VCaP (cell line): Measurements from ENCODE around the gene EMX1.

Experiments
- H3K27ac ChIP-seq: fragments of 450-650 bp; 2 replicates; pipeline ENCODE4 v1.5.1; 2017
- TF ChIP-seq, protein P1 (sequence below): fragments of 450-650 bp; conservative IDR thresholded peaks from 2 replicates; pipeline ENCODE4 v1.5.1; 2017; ENCODE audit warnings: mild to moderate bottlenecking, moderate library complexity

The EMX1 gene

DNA sequence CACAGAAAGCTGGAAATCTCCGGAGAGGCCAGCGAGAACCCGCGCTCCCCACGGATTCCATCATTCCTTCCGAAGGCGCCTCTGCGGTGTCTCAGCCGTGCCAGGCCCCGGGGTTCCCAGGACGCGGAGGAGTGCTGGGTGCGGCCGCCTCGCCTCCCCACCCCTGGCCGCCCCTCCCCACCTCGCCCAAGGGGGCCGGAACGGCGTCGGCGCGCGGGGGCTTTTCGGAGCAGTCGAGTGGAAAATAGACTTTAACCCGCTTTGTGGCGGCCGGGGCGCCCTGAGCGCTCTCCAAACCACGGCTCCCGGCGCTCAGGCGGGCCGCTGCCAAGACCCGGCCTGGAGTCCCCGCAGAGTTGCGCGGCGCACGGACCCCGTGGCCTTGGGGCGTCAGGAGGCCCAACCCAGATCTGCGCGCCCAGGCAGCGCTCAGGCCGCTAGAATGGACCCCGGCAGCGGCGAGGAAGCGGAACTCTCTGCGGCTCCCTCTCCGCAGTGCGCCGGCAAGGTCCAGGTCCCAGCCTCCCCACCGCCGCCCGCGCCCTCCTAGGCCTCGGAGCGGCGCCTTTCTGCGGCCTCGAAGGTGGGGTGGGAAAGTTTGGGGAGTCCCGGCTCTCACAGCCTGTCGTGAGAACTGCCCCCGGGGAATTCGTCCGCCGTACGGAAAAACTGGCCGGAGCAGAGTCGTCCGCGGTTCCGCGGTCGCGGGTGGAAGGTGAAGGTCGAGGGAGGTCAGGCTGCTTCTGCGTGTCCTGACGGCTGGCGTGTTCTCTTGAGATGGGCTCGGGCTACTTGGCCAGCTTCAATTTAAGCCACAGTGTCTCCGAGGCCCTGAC lies 1.2 kb upstream of the EMX1 start:
- peak overlapping the region; percentile 29; the same call in 1 of the 2 replicates for H3K27ac ChIP-seq
- TF ChIP-seq, protein P1, sequence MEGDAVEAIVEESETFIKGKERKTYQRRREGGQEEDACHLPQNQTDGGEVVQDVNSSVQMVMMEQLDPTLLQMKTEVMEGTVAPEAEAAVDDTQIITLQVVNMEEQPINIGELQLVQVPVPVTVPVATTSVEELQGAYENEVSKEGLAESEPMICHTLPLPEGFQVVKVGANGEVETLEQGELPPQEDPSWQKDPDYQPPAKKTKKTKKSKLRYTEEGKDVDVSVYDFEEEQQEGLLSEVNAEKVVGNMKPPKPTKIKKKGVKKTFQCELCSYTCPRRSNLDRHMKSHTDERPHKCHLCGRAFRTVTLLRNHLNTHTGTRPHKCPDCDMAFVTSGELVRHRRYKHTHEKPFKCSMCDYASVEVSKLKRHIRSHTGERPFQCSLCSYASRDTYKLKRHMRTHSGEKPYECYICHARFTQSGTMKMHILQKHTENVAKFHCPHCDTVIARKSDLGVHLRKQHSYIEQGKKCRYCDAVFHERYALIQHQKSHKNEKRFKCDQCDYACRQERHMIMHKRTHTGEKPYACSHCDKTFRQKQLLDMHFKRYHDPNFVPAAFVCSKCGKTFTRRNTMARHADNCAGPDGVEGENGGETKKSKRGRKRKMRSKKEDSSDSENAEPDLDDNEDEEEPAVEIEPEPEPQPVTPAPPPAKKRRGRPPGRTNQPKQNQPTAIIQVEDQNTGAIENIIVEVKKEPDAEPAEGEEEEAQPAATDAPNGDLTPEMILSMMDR = no peak

DNA sequence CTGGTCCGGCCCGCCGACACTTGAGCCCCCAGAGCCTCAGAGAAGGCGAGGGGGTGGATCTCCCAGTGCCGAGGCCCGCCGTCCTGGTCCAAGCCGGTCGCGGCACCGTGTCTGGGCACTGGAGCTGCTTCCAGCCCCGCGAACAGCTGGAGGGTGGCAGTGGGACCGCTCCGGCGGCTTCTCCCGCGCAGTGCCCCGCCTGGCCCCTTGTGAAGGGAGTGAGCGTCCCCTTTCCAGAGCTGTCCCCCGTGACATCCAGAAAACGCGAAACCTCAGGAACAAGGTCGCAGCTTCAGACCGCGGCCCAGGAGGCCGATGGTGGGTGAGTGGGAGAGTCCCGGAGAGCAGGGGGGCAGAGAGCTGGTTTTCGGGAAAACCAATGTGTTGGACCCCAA lies 579 bp upstream of the EMX1 start:
- TF ChIP-seq, protein P1 = no peak

DNA sequence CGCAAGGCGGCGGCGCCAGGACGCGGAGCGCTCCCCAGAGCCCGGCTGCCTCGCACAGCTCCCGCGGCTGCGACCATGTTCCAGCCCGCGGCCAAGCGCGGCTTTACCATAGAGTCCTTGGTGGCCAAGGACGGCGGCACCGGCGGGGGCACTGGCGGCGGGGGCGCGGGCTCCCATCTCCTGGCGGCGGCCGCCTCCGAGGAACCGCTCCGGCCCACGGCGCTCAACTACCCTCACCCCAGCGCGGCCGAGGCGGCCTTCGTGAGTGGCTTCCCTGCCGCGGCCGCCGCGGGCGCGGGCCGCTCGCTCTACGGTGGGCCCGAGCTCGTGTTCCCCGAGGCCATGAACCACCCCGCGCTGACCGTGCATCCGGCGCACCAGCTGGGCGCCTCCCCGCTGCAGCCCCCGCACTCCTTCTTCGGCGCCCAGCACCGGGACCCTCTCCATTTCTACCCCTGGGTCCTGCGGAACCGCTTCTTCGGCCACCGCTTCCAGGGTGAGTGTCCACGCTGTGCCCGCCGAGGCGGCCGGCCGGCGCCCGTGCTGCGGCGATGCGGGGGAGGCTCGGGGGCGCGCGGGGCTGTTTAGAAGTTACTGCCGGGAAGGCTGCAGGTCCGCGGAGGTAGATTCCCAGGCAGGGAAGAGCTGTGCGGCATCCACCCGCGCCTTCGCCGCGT lies 696 bp downstream of the EMX1 start:
- TF ChIP-seq, protein P1 = no peak
- peak overlapping the region; percentile 69 for H3K27ac ChIP-seq

More for the DNA sequence above, 579 bp upstream of the EMX1 start:
- H3K27ac ChIP-seq = peak overlapping the region; percentile 69; the same call in 1 of the 2 replicates

DNA sequence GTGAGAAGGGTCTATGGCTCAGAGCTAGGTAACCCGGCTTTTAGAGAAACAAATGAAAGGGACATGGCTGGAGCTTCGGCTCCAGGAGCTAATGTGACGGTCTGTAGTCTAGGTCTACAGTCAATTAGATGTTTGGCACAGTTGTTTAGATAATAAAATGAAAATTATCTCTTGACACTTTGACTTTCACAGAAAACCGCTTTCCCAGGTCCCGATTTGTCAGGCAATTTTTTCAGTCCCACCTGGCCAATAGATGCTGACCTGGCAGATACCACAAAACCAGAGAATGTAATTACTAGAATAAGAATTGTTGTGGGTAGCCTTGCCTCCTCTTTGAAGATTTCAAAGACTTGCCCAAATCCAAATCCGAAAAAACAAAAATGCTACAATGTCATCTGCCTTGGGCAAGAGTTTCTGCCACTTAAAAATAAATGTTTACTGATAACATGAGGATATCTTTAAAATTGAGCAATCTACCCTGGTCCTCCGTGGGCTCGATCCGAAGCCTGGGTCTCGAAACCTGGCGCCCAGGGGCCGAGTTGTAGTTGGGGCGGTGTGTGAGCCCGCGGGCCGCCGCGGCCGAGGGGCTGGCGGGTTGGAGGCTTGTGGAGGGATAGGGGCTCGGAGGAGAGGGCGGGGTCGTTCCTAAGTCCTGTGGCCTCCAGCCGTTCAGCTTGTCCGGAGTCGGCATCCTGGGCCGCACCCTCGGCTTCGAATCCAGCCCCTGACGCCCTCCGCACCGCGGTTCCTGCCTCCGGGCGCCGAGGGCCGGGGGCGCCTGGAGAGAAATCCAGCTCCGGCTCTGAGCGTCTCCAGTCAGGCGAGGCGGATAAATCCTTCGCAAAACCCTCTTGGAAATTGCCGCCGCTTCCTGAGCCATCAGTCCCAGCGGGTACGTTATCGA lies 2.3 kb downstream of the EMX1 start:
- peak overlapping the region; percentile 69; the same call in 1 of the 2 replicates for H3K27ac ChIP-seq
- TF ChIP-seq, protein P1 = no peak

DNA sequence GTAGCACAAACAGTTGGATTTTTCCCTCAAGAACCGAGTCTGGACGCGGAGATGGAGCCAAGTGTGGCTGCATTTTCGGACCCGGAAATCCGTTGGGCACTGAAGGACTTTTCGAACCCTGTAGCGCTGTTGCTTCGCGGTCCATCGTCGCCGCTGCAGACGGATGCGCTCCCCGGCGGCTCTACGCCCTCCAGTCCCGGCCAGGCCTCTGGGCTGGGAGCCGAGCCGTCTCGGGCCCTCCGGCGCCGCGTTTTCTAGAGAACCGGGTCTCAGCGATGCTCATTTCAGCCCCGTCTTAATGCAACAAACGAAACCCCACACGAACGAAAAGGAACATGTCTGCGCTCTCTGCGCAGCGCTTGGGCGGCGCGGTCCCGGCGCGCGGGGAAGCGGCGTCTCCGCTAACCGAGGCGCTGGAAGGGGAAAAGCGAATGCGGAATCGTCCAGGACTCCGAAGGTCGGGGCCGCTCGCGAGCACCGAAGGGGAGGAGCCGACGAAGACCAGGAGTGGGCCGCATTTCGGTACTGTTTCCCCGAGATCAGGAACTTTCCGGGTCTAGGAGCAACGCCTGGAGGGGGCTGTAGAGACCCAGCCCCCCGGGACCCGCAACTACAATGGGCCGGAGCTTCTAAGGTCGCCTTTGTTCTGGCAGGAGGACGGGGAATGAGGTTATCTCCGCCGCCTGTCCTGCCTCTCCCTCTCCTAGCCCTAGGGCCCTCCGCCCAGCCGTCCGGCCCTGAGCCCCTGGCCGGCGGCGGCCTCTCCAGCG lies 3.2 kb downstream of the EMX1 start:
- TF ChIP-seq, protein P1 = no peak
- no peak overlapping the region for H3K27ac ChIP-seq

DNA sequence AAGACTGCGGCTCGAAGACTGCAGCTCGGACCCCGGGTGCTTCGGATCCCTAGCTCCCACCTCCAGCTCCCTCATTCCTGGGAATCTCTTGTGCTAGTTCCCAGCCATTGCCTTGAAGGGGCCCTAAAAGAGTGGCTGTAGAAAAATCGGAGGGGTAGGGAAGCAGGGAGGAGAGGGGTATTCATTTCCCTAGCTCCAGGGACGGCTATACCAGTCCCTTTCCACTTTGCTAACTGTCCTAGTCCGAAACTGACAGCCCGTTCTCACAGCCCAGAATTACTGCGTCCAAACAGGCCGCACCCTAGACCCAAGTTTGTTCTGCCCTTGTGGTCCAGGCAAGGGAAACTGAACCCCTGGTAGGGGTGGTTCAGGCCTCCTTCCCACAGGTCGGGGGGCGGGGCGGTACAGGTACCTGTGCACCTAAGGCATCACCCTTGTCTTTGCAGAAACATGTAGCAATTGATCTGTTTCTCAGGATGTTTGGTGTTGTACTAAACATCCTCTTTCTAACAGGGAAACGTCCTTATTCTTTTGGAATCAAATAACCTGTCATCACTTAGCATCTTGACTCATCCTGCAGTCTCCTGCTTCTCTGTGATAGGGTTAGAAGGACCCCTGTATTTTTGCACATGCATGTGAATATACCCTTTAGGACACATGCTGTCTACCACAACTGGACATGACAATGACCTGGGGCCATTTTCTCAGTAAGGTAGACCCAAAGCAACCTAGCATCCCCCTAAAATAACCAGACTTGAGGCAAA lies 4.0 kb downstream of the EMX1 start:
- no peak overlapping the region for H3K27ac ChIP-seq
- TF ChIP-seq, protein P1 = no peak
